Measurements from ENCODE around the gene CD2. TPM values are rescaled to one million over a fixed set of nuclear protein-coding genes. Genes with fewer than 3 reads are reported as not detected.

CD2 gene
- total RNA-seq, 4 donors from 2014 or later: 0.16 TPM; not detected in 3

- Histone ChIP-seq H3K36me3 (no peaks in the 10 kb centered on the region), H3K27ac (no peak overlapping the region), H3K4me3 (no peak overlapping the region), H3K9me3 (no peaks in the 10 kb centered on the region), H3K27me3 (no peaks in the 10 kb centered on the region), H3K4me1 (no peaks in the 10 kb centered on the region)
- in situ Hi-C loops (cut with MboI; ENCODE audit: low sequenced_read_pairs in 4 of 4) (no loop called here), intact Hi-C loops (cut with DNase I; ENCODE audit: low total_unique reads) (no loop called here)
- TF ChIP-seq CTCF (IDR thresholded peaks at IDR 0.05 in 4 of 5, conservative IDR thresholded peaks at IDR 0.05 in 1 of 5) (no peak), POLR2A (IDR thresholded peaks at IDR 0.05) (no peak)
- ATAC-seq (no peak), DNase-seq (no peak)
These were observed 9.7 kb downstream of the CD2 start for GRCh38 chr1:116763787-116764465.

GRCh38 chr1:116764466-116764898 lies 10.3 kb downstream of the CD2 start:
- Histone ChIP-seq H3K27ac (no peak overlapping the region), H3K4me1 (no peaks in the 10 kb centered on the region), H3K27me3 (no peaks in the 10 kb centered on the region), H3K4me3 (no peak overlapping the region), H3K9me3 (no peaks in the 10 kb centered on the region), H3K36me3 (no peaks in the 10 kb centered on the region)
- in situ Hi-C loops (cut with MboI; ENCODE audit: low sequenced_read_pairs in 4 of 4): no loop called here
- DNase-seq (no peak), ATAC-seq (no peak)
- intact Hi-C loops (cut with DNase I; ENCODE audit: low total_unique reads): no loop called here
- no peak for TF ChIP-seq CTCF (IDR thresholded peaks at IDR 0.05 in 4 of 5, conservative IDR thresholded peaks at IDR 0.05 in 1 of 5)
- no peak for TF ChIP-seq POLR2A (IDR thresholded peaks at IDR 0.05)

GRCh38 chr1:116764906-116765862 lies 11.0 kb downstream of the CD2 start:
- no peaks in the 10 kb centered on the region for H3K27me3 ChIP-seq
- intact Hi-C loops (cut with DNase I; ENCODE audit: low total_unique reads): no loop called here
- no peak for ATAC-seq
- H3K4me1 ChIP-seq: no peaks in the 10 kb centered on the region
- TF ChIP-seq POLR2A (IDR thresholded peaks at IDR 0.05) (no peak), CTCF (IDR thresholded peaks at IDR 0.05 in 4 of 5, conservative IDR thresholded peaks at IDR 0.05 in 1 of 5) (no peak)
- in situ Hi-C loops (cut with MboI; ENCODE audit: low sequenced_read_pairs in 4 of 4): no loop called here
- DNase-seq: no peak
- no peak overlapping the region for H3K4me3 ChIP-seq
- H3K27ac ChIP-seq: no peak overlapping the region
- H3K9me3 ChIP-seq: no peaks in the 10 kb centered on the region
- H3K36me3 ChIP-seq: no peaks in the 10 kb centered on the region

GRCh38 chr1:116765962-116766361 lies 11.7 kb downstream of the CD2 start:
- no peak for ATAC-seq
- no peaks in the 10 kb centered on the region for H3K27me3 ChIP-seq
- intact Hi-C loops (cut with DNase I; ENCODE audit: low total_unique reads): no loop called here

More at GRCh38 chr1:116765962-116766361, 11.7 kb downstream of the CD2 start:
- DNase-seq: no peak
- H3K4me3 ChIP-seq: no peak overlapping the region
- no peaks in the 10 kb centered on the region for H3K36me3 ChIP-seq
- TF ChIP-seq CTCF (IDR thresholded peaks at IDR 0.05 in 4 of 5, conservative IDR thresholded peaks at IDR 0.05 in 1 of 5): no peak
- no peak for TF ChIP-seq POLR2A (IDR thresholded peaks at IDR 0.05)
- no peaks in the 10 kb centered on the region for H3K4me1 ChIP-seq
- H3K27ac ChIP-seq: no peak overlapping the region
- in situ Hi-C loops (cut with MboI; ENCODE audit: low sequenced_read_pairs in 4 of 4): no loop called here
- no peaks in the 10 kb centered on the region for H3K9me3 ChIP-seq
